Measurements from ENCODE around the gene CLIC1.

DNA sequence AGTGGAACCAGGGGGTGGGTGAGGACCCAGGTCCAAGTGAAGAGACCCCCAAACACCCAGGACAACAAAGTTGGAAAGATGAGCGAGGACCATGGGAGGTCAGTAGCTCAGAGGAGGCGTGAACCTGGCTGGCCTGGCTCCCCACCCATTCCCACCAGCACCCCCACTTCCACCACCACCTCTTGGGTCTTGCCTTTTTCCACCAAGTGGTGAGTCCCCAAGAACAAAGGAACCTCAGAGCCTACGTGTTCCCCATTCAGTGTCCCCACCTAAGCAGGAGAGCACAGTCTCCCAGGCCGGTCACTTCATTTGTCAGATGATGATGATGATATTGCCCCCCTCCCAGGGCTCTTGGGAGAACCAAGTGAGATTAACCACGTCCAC, 41.3 kb upstream of the CLIC1 start:
- TF ChIP-seq, protein P1, sequence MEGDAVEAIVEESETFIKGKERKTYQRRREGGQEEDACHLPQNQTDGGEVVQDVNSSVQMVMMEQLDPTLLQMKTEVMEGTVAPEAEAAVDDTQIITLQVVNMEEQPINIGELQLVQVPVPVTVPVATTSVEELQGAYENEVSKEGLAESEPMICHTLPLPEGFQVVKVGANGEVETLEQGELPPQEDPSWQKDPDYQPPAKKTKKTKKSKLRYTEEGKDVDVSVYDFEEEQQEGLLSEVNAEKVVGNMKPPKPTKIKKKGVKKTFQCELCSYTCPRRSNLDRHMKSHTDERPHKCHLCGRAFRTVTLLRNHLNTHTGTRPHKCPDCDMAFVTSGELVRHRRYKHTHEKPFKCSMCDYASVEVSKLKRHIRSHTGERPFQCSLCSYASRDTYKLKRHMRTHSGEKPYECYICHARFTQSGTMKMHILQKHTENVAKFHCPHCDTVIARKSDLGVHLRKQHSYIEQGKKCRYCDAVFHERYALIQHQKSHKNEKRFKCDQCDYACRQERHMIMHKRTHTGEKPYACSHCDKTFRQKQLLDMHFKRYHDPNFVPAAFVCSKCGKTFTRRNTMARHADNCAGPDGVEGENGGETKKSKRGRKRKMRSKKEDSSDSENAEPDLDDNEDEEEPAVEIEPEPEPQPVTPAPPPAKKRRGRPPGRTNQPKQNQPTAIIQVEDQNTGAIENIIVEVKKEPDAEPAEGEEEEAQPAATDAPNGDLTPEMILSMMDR (conservative IDR thresholded peaks at IDR 0.05; ENCODE audit: low read depth in 2 of 2), result no peak
- TF ChIP-seq REST (IDR thresholded peaks at IDR 0.05; ENCODE audit: unreplicated experiment), result no peak
- TF ChIP-seq POLR2AphosphoS5 (IDR thresholded peaks at IDR 0.05; ENCODE audit: low read depth), result no peak
- TF ChIP-seq EZH2phosphoT487 (IDR thresholded peaks at IDR 0.05; ENCODE audit: unreplicated experiment), result no peak
- no peak for TF ChIP-seq EZH2 (IDR thresholded peaks at IDR 0.05; ENCODE audit: low read depth, unreplicated experiment)
- no peak for TF ChIP-seq CREB1 (CRISPR knock-in tag; IDR thresholded peaks at IDR 0.05; ENCODE audit: low read depth)
- TF ChIP-seq, protein P2, sequence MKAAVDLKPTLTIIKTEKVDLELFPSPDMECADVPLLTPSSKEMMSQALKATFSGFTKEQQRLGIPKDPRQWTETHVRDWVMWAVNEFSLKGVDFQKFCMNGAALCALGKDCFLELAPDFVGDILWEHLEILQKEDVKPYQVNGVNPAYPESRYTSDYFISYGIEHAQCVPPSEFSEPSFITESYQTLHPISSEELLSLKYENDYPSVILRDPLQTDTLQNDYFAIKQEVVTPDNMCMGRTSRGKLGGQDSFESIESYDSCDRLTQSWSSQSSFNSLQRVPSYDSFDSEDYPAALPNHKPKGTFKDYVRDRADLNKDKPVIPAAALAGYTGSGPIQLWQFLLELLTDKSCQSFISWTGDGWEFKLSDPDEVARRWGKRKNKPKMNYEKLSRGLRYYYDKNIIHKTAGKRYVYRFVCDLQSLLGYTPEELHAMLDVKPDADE (IDR thresholded peaks at IDR 0.05), result no peak
- no peak for TF ChIP-seq ZNF331 (CRISPR knock-in tag; IDR thresholded peaks at IDR 0.05; ENCODE audit: low read depth)
- no peak for TF ChIP-seq NANOG (IDR thresholded peaks at IDR 0.05; ENCODE audit: borderline replicate concordance)
- TF ChIP-seq JUNB (IDR thresholded peaks at IDR 0.05; ENCODE audit: unreplicated experiment), result no peak
- TF ChIP-seq ZNF114 (CRISPR knock-in tag; IDR thresholded peaks at IDR 0.05), result no peak
- TF ChIP-seq STAT1 (IDR thresholded peaks at IDR 0.05; ENCODE audit: unreplicated experiment), result no peak
- TF ChIP-seq ZNF462 (CRISPR knock-in tag; IDR thresholded peaks at IDR 0.05), result no peak
